CD14-positive monocyte (primary cell): ENCODE measurements around the gene SEPTIN2. TPM values are rescaled to one million over a fixed set of nuclear protein-coding genes. Genes with fewer than 3 reads are reported as not detected.

Experiments
- DNase-seq, 3 donors: peaks; one replicate each; pipeline ENCODE4 v3.0.0-alpha.2; 2011 to 2022
- H2AFZ ChIP-seq: 2 replicates; pipeline ENCODE4 v1.6.0; 2012; ENCODE audit warnings: mild to moderate bottlenecking, low read depth, low read length, inconsistent platforms; ENCODE audit not compliant: insufficient read depth, poor library complexity, severe bottlenecking
- H3K27ac ChIP-seq, 2 donors: 1 replicate in 1 of 2; 2 replicates in 1 of 2; pipeline ENCODE4 v1.5.1; 2012 to 2013; ENCODE audit warnings: low read length in 2 of 2, control low read depth in 1 of 2, inconsistent platforms in 1 of 2, low read depth in 1 of 2, mild to moderate bottlenecking in 1 of 2
- H3K27me3 ChIP-seq, 2 donors: one replicate each; pipeline versions ENCODE4 v1.6.0 to v1.6.1; 2011 to 2013; ENCODE audit warnings: low read length in 2 of 2; ENCODE audit not compliant: control insufficient read depth in 2 of 2, insufficient read depth in 2 of 2
- H3K36me3 ChIP-seq, 2 donors: replicated peaks in 1 of 2; 1 replicate in 1 of 2; 2 replicates in 1 of 2; pipeline versions ENCODE4 v1.5.1 to v1.6.1; 2012 to 2013; ENCODE audit warnings: low read length in 2 of 2, control low read depth in 1 of 2, inconsistent platforms in 1 of 2, mild to moderate bottlenecking in 1 of 2; ENCODE audit not compliant: insufficient read depth in 2 of 2, control insufficient read depth in 1 of 2
- H3K4me1 ChIP-seq, 2 donors: 1 replicate in 1 of 2; 2 replicates in 1 of 2; pipeline versions ENCODE4 v1.5.1 to v1.6.1; 2012 to 2013; ENCODE audit warnings: low read length in 2 of 2, control low read depth in 1 of 2, inconsistent platforms in 1 of 2, mild to moderate bottlenecking in 1 of 2, moderate library complexity in 1 of 2; ENCODE audit not compliant: insufficient read depth in 2 of 2, control insufficient read depth in 1 of 2
- H3K4me2 ChIP-seq: replicated peaks from 2 replicates; pipeline ENCODE3; 2012; ENCODE audit warnings: low read length, moderate library complexity, mild to moderate bottlenecking; ENCODE audit not compliant: poor library complexity, severe bottlenecking; ENCODE audit errors: extremely low read depth
- H3K4me3 ChIP-seq, 3 experiments: fragments of 200-600 bp in 1 of 3; sonication (generic) in 1 of 3; replicated peaks in 1 of 3; 1 replicate in 2 of 3; 2 replicates in 1 of 3; pipeline ENCODE4 v1.5.1; 2011 to 2013; ENCODE audit warnings: low read length in 3 of 3, mild to moderate bottlenecking in 3 of 3, control low read depth in 2 of 3, low read depth in 2 of 3, inconsistent platforms in 1 of 3, moderate library complexity in 1 of 3
- H3K79me2 ChIP-seq: 2 replicates; pipeline ENCODE4 v1.6.0; 2012; ENCODE audit warnings: mild to moderate bottlenecking, control low read depth, inconsistent platforms, low read length, moderate library complexity; ENCODE audit not compliant: insufficient read depth
- H3K9ac ChIP-seq: 2 replicates; pipeline ENCODE4 v1.6.0; 2017; ENCODE audit warnings: low read length, mild to moderate bottlenecking; ENCODE audit not compliant: insufficient read depth, poor library complexity, severe bottlenecking
- H3K9me3 ChIP-seq, 2 donors: replicated peaks in 1 of 2; 1 replicate in 1 of 2; 2 replicates in 1 of 2; pipeline versions ENCODE4 v1.5.1 to v1.6.1; 2012 to 2013; ENCODE audit warnings: low read length in 2 of 2, control low read depth in 1 of 2; ENCODE audit not compliant: control insufficient read depth in 1 of 2, insufficient read depth in 1 of 2
- H4K20me1 ChIP-seq: 2 replicates; pipeline ENCODE4 v1.6.0; 2012; ENCODE audit warnings: mild to moderate bottlenecking, low read length, control low read depth, moderate library complexity; ENCODE audit not compliant: insufficient read depth
- H3K27ac Mint-ChIP-seq, 7 donors: one replicate each; pipeline ENCODE4 v1.8.0; 2020; ENCODE audit warnings: mild to moderate bottlenecking in 7 of 7, mixed read lengths in 7 of 7, moderate library complexity in 6 of 7, inconsistent platforms in 2 of 7
- H3K27me3 Mint-ChIP-seq, 3 donors: one replicate each; pipeline ENCODE4 v1.8.0; 2021 to 2022; ENCODE audit warnings: low read depth in 3 of 3, mild to moderate bottlenecking in 3 of 3, mixed read lengths in 3 of 3, moderate library complexity in 3 of 3, inconsistent platforms in 1 of 3
- H3K36me3 Mint-ChIP-seq, 2 donors: one replicate each; pipeline ENCODE4 v1.8.0; 2020; ENCODE audit warnings: mixed read lengths in 2 of 2, inconsistent platforms in 1 of 2, mild to moderate bottlenecking in 1 of 2
- H3K4me1 Mint-ChIP-seq: one replicate; pipeline ENCODE4 v1.8.0; 2020; ENCODE audit warnings: mild to moderate bottlenecking, mixed read lengths
- H3K4me3 Mint-ChIP-seq, 2 donors: one replicate each; pipeline ENCODE4 v1.8.0; 2020; ENCODE audit warnings: mild to moderate bottlenecking in 2 of 2, mixed read lengths in 2 of 2, moderate library complexity in 1 of 2
- H3K9me3 Mint-ChIP-seq, 7 donors: one replicate each; pipeline ENCODE4 v1.8.0; 2020 to 2022; ENCODE audit warnings: mixed read lengths in 7 of 7, mild to moderate bottlenecking in 6 of 7, moderate library complexity in 6 of 7, inconsistent platforms in 2 of 7
- CTCF ChIP-seq: fragments of 200-600 bp; IDR thresholded peaks from one replicate; pipeline ENCODE4 v1.8.0; 2022; ENCODE audit warnings: antibody characterized with exemption, mild to moderate bottlenecking
- WGBS: methylation state at CpG from one replicate; pipeline ENCODE4 v1.1.5; 2013; ENCODE audit warnings: missing lambda C conversion rate; ENCODE audit not compliant: insufficient coverage; 5-methylcytosine and 5-hydroxymethylcytosine counted together
- intact Hi-C, 2 donors: fragments of 100-400 bp; cut with micrococcal nuclease; formaldehyde crosslinking; loops; one replicate each; pipeline versions ENCODE4 v1.15.0 to v1.15.1; 2023
- polyA plus RNA-seq, 3 donors: library from polyadenylated mRNA; depleted of rRNA in 1 of 3; unstranded in 2 of 3; stranded (reverse) in 1 of 3; fragments of 300-500 nt in 2 of 3; fragments of >200 nt in 1 of 3; fragmentation: Illumina TruSeq in 2 of 3; gene quantifications; 1 replicate in 2 of 3; 2 replicates in 1 of 3; pipeline ENCODE4 v1.2.3, GENCODE V29; 2012 to 2021

The SEPTIN2 gene
- polyA plus RNA-seq, 3 donors = 195 to 207 (median 203) TPM

- Histone ChIP-seq H3K4me3 (no peak overlapping the region), H3K9ac (no peak overlapping the region), H3K27ac (no peak overlapping the region), H3K36me3 (peaks cover 0 to 7% of the 10 kb centered on the region in 2 donors), H4K20me1 (no peaks in the 10 kb centered on the region), H3K4me1 (no peaks in the 10 kb centered on the region), H3K9me3 (peaks cover 0 to 3% of the 10 kb centered on the region in 2 donors), H2AFZ (no peak overlapping the region), H3K79me2 (no peaks in the 10 kb centered on the region), H3K4me2 (no peak overlapping the region), H3K27me3 (no peaks in the 10 kb centered on the region)
- TF ChIP-seq CTCF = no peak
- Mint-ChIP-seq H3K4me1 (no peaks in the 10 kb centered on the region), H3K4me3 (no peak overlapping the region), H3K9me3 (peaks cover 0 to 6% (median 0%) of the 10 kb centered on the region in 7 donors), H3K36me3 (peaks cover 4 to 27% of the 10 kb centered on the region in 2 donors), H3K27ac (no peak overlapping the region), H3K27me3 (peaks cover 0 to 2% (median 0%) of the 10 kb centered on the region in 3 donors)
- intact Hi-C loops = no loop called here
- no peak for DNase-seq
- 93% methylated on average over 3 of the region's 6 CpGs for WGBS
Observed at GRCh38 chr2:241386519-241386918, 70.8 kb downstream of the SEPTIN2 start.

- Histone ChIP-seq H3K79me2 (no peaks in the 10 kb centered on the region), H3K9ac (no peak overlapping the region), H3K27ac (no peak overlapping the region), H3K4me1 (no peaks in the 10 kb centered on the region), H2AFZ (no peak overlapping the region), H3K4me3 (no peak overlapping the region), H4K20me1 (no peaks in the 10 kb centered on the region), H3K36me3 (no peaks in the 10 kb centered on the region), H3K9me3 (peaks cover 0 to 3% of the 10 kb centered on the region in 2 donors), H3K27me3 (no peaks in the 10 kb centered on the region), H3K4me2 (no peak overlapping the region)
- no CpG with 5 or more reads among the region's 2 CpGs for WGBS
- intact Hi-C loops = no loop called here
- no peak for DNase-seq
- Mint-ChIP-seq H3K4me1 (no peaks in the 10 kb centered on the region), H3K9me3 (peaks cover 0 to 6% (median 0%) of the 10 kb centered on the region in 7 donors), H3K36me3 (peaks cover 0 to 13% of the 10 kb centered on the region in 2 donors), H3K4me3 (no peak overlapping the region), H3K27me3 (peaks cover 0 to 2% (median 1%) of the 10 kb centered on the region in 3 donors), H3K27ac (no peak overlapping the region)
- TF ChIP-seq CTCF = no peak
Observed at GRCh38 chr2:241389697-241390096, 74.0 kb downstream of the SEPTIN2 start.
